ENCODE results near the gene PCNX3. TPM values are rescaled to one million over a fixed set of nuclear protein-coding genes. Genes with fewer than 3 reads are reported as not detected.

PCNX3 gene
- total and polyA plus RNA-seq, 4 donors, result 13.9 to 53.8 (median 20.4) TPM

DNA sequence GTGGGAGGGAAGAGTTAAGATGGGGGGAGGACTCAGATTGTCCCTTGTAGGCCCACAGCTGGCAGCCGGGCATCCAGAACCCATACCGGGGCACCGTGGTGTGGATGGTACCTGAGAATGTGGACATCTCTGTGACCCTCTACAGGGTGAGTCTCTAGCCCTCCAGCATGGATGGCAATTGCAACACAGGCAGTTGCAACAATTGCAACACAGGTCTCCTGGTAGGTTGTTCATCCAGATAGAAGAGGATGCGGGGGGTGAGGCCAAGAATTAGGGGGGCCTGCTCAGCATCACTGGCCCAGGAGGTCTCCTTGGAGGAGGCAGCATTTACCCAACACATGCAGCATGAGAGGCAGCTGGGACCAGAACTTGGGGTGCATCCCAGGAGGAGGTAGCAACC, 36.3 kb upstream of the PCNX3 start:
- H3K27me3 ChIP-seq (ENCODE audit: control insufficient read depth in 3 of 3, insufficient read depth in 3 of 3, low read length in 2 of 3), result peaks cover 0 to 9% (median under 1%) of the 10 kb centered on the region in 3 donors
- peaks cover 0 to 37% (median 13%) of the 10 kb centered on the region in 4 donors for H3K36me3 ChIP-seq (ENCODE audit: control insufficient read depth in 4 of 4, insufficient read depth in 4 of 4, low read length in 4 of 4)
- H3K4me1 ChIP-seq (ENCODE audit: control insufficient read depth in 5 of 5, insufficient read depth in 5 of 5, low read length in 5 of 5), result peaks cover 0 to 29% (median 11%) of the 10 kb centered on the region in 5 donors
- H3K27ac ChIP-seq (ENCODE audit: low read depth in 1 of 2, low read length in 1 of 2), result no peak overlapping the region
- TF ChIP-seq, protein P1, sequence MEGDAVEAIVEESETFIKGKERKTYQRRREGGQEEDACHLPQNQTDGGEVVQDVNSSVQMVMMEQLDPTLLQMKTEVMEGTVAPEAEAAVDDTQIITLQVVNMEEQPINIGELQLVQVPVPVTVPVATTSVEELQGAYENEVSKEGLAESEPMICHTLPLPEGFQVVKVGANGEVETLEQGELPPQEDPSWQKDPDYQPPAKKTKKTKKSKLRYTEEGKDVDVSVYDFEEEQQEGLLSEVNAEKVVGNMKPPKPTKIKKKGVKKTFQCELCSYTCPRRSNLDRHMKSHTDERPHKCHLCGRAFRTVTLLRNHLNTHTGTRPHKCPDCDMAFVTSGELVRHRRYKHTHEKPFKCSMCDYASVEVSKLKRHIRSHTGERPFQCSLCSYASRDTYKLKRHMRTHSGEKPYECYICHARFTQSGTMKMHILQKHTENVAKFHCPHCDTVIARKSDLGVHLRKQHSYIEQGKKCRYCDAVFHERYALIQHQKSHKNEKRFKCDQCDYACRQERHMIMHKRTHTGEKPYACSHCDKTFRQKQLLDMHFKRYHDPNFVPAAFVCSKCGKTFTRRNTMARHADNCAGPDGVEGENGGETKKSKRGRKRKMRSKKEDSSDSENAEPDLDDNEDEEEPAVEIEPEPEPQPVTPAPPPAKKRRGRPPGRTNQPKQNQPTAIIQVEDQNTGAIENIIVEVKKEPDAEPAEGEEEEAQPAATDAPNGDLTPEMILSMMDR (IDR thresholded peaks at IDR 0.05; ENCODE audit: control extremely low read depth, extremely low read depth), result no peak
- peaks cover 0 to 3% (median 0%) of the 10 kb centered on the region in 4 donors for H3K9me3 ChIP-seq (ENCODE audit: control insufficient read depth in 4 of 4, insufficient read depth in 3 of 4, low read length in 3 of 4)
- WGBS, 2 donors, result 43 to 78% methylated on average over 4 of the region's 4 CpGs
- H3K9ac ChIP-seq (ENCODE audit: insufficient read depth in 1 of 2, low read length in 2 of 2), result no peak overlapping the region
- ATAC-seq (ENCODE audit: insufficient read depth, low FRiP score) (no peak), DNase-seq (no peak)
- no peak overlapping the region for H3K4me3 ChIP-seq

DNA sequence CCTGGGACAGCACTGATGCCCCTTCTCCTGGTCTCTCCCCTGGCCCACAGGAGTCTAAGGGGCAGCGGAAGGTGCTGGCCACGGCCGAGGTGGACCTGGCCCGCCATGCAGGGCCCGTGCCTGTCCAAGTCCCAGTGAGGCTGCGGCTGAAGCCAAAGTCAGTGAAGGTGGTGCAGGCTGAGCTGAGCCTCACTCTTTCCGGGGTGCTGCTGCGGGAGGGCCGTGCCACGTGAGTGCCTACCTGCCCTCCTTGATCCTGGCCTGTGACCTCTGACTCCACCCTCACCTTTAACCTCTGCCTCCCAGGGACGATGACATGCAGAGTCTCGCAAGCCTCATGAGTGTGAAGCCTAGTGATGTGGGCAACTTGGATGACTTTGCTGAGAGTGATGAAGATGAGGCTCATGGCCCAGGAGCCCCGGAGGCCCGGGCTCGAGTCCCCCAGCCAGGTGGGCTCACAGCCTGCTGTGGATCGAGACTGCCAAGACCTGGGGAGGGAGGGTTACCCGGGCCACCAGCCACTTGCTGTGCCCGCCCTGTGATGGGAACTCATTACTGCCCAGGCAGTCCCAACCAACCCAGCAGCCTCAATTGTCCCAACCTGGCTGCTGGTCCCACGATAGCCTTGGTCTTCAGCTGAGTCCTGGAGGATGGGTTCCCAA, 35.4 kb upstream of the PCNX3 start:
- Histone ChIP-seq H3K36me3 (ENCODE audit: control insufficient read depth in 4 of 4, insufficient read depth in 4 of 4, low read length in 4 of 4) (peaks cover 0 to 43% (median 12%) of the 10 kb centered on the region in 4 donors), H3K9ac (ENCODE audit: insufficient read depth in 1 of 2, low read length in 2 of 2) (no peak overlapping the region), H3K4me1 (ENCODE audit: control insufficient read depth in 5 of 5, insufficient read depth in 5 of 5, low read length in 5 of 5) (peaks cover 0 to 28% (median 8%) of the 10 kb centered on the region in 5 donors), H3K4me3 (no peak overlapping the region), H3K9me3 (ENCODE audit: control insufficient read depth in 4 of 4, insufficient read depth in 3 of 4, low read length in 3 of 4) (peaks cover 0 to 3% (median 0%) of the 10 kb centered on the region in 4 donors), H3K27ac (ENCODE audit: low read depth in 1 of 2, low read length in 1 of 2) (no peak overlapping the region), H3K27me3 (ENCODE audit: control insufficient read depth in 3 of 3, insufficient read depth in 3 of 3, low read length in 2 of 3) (peaks cover 0 to 15% (median 3%) of the 10 kb centered on the region in 3 donors)
- TF ChIP-seq, protein P1 (IDR thresholded peaks at IDR 0.05; ENCODE audit: control extremely low read depth, extremely low read depth), result no peak
- ATAC-seq (ENCODE audit: insufficient read depth, low FRiP score), result no peak
- no peak for DNase-seq
- WGBS, 2 donors, result 94 to 98% methylated on average over 15 to 19 of the region's 19 CpGs

DNA sequence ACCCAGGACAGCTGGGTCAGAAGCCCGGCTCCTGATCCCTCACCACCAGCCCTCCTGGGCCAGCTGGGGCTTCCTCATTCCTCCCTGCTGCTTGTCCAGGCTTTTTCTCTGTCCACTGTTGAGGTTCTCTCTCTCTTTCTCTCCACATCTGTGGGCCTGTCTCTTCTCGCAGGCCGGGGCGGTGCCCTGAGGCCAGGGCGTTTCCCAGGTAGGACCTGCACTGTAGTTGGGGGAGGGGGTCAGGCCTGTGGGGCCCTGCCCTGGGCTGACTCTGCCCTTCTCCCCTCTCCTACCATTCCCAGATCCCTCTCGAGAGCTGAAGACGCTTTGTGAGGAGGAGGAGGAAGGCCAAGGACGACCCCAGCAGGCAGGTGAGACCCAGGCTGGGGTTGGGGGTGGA, 34.8 kb upstream of the PCNX3 start:
- 94% methylated on average over 7 to 8 of the region's 8 CpGs for WGBS, 2 donors
- TF ChIP-seq, protein P1 (IDR thresholded peaks at IDR 0.05; ENCODE audit: control extremely low read depth, extremely low read depth), result no peak
- DNase-seq, result no peak
- Histone ChIP-seq H3K36me3 (ENCODE audit: control insufficient read depth in 4 of 4, insufficient read depth in 4 of 4, low read length in 4 of 4) (peaks cover 0 to 48% (median 10%) of the 10 kb centered on the region in 4 donors), H3K9me3 (ENCODE audit: control insufficient read depth in 4 of 4, insufficient read depth in 3 of 4, low read length in 3 of 4) (peaks cover 0 to 3% (median 0%) of the 10 kb centered on the region in 4 donors), H3K9ac (ENCODE audit: insufficient read depth in 1 of 2, low read length in 2 of 2) (no peak overlapping the region), H3K27ac (ENCODE audit: low read depth in 1 of 2, low read length in 1 of 2) (no peak overlapping the region), H3K4me1 (ENCODE audit: control insufficient read depth in 5 of 5, insufficient read depth in 5 of 5, low read length in 5 of 5) (peaks cover 0 to 23% (median 3%) of the 10 kb centered on the region in 5 donors), H3K4me3 (no peak overlapping the region), H3K27me3 (ENCODE audit: control insufficient read depth in 3 of 3, insufficient read depth in 3 of 3, low read length in 2 of 3) (peaks cover 0 to 15% (median 3%) of the 10 kb centered on the region in 3 donors)
- no peak for ATAC-seq (ENCODE audit: insufficient read depth, low FRiP score)

Measured in lung (tissue), 12 donors.